Stimulated activated naive B cell treated with anti-CD40 and anti-IgM and Interleukin-4, amounts not matched to agents 10 μg/mL and 1 μg/mL and 100 μg/mL, for 72 hours (primary cell): ENCODE measurements around the gene MPPED2.

Experiments
- ATAC-seq, 2 donors: fragments of 150-1000 bp; cut with Tn5 transposase; replicated peaks; 2 replicates each; pipeline ENCODE4 v1.10.0; 2021; ENCODE audit warnings: moderate library complexity in 1 of 2
- DNase-seq: peaks from one replicate; pipeline ENCODE4 v3.0.0; 2021
- H3K27ac Mint-ChIP-seq: one replicate; pipeline ENCODE4 v1.8.0; 2022; ENCODE audit warnings: mild to moderate bottlenecking, mixed read lengths
- H3K27me3 Mint-ChIP-seq, 2 donors: one replicate each; pipeline ENCODE4 v1.8.0; 2022; ENCODE audit warnings: mixed read lengths in 2 of 2
- H3K36me3 Mint-ChIP-seq, 2 donors: one replicate each; pipeline ENCODE4 v1.8.0; 2022; ENCODE audit warnings: mixed read lengths in 2 of 2, mild to moderate bottlenecking in 1 of 2
- H3K4me1 Mint-ChIP-seq, 2 donors: one replicate each; pipeline ENCODE4 v1.8.0; 2022; ENCODE audit warnings: mixed read lengths in 2 of 2, mild to moderate bottlenecking in 1 of 2
- H3K4me3 Mint-ChIP-seq, 2 donors: one replicate each; pipeline ENCODE4 v1.8.0; 2022; ENCODE audit warnings: mild to moderate bottlenecking in 2 of 2, mixed read lengths in 2 of 2, moderate library complexity in 1 of 2
- H3K9me3 Mint-ChIP-seq, 2 donors: one replicate each; pipeline ENCODE4 v1.8.0; 2022; ENCODE audit warnings: mixed read lengths in 2 of 2, mild to moderate bottlenecking in 1 of 2

The MPPED2 gene

GRCh38 chr11:30477061-30477460 lies 109.1 kb downstream of the MPPED2 start:
- DNase-seq = no peak
- Mint-ChIP-seq H3K9me3 (no peaks in the 10 kb centered on the region), H3K36me3 (no peaks in the 10 kb centered on the region), H3K4me3 (no peak overlapping the region), H3K27ac (no peak overlapping the region), H3K4me1 (peaks cover 2 to 5% of the 10 kb centered on the region in 2 donors), H3K27me3 (no peaks in the 10 kb centered on the region)
- no peak for ATAC-seq

GRCh38 chr11:30474151-30474954 lies 111.8 kb downstream of the MPPED2 start:
- H3K27ac Mint-ChIP-seq = no peak overlapping the region
- DNase-seq (no peak), ATAC-seq (no peak)
- H3K27me3 Mint-ChIP-seq = no peaks in the 10 kb centered on the region
- no peaks in the 10 kb centered on the region for H3K9me3 Mint-ChIP-seq
- H3K4me1 Mint-ChIP-seq = peaks cover 2 to 5% of the 10 kb centered on the region in 2 donors
- no peaks in the 10 kb centered on the region for H3K36me3 Mint-ChIP-seq
- H3K4me3 Mint-ChIP-seq = no peak overlapping the region

- H3K9me3 Mint-ChIP-seq = no peaks in the 10 kb centered on the region
- no peaks in the 10 kb centered on the region for H3K36me3 Mint-ChIP-seq
- ATAC-seq (no peak), DNase-seq (no peak)
- peaks cover 0 to 2% of the 10 kb centered on the region in 2 donors for H3K4me1 Mint-ChIP-seq
- H3K4me3 Mint-ChIP-seq = no peak overlapping the region
- H3K27me3 Mint-ChIP-seq = no peaks in the 10 kb centered on the region
- H3K27ac Mint-ChIP-seq = no peak overlapping the region
These were observed 114.9 kb downstream of the MPPED2 start for GRCh38 chr11:30471244-30471643.

- H3K4me3 Mint-ChIP-seq = no peak overlapping the region
- DNase-seq (no peak), ATAC-seq (no peak)
- no peaks in the 10 kb centered on the region for H3K36me3 Mint-ChIP-seq
- no peaks in the 10 kb centered on the region for H3K4me1 Mint-ChIP-seq
- no peaks in the 10 kb centered on the region for H3K27me3 Mint-ChIP-seq
- H3K9me3 Mint-ChIP-seq = no peaks in the 10 kb centered on the region
- H3K27ac Mint-ChIP-seq = no peak overlapping the region
These were observed 117.3 kb downstream of the MPPED2 start for GRCh38 chr11:30468881-30469280.

- DNase-seq = no peak
- no peaks in the 10 kb centered on the region for H3K4me1 Mint-ChIP-seq
- no peak for ATAC-seq
- no peak overlapping the region for H3K27ac Mint-ChIP-seq
- H3K4me3 Mint-ChIP-seq = no peak overlapping the region
- H3K9me3 Mint-ChIP-seq = no peaks in the 10 kb centered on the region
- H3K27me3 Mint-ChIP-seq = no peaks in the 10 kb centered on the region
- H3K36me3 Mint-ChIP-seq = no peaks in the 10 kb centered on the region
These were observed 119.0 kb downstream of the MPPED2 start for GRCh38 chr11:30467176-30467575.

- no peaks in the 10 kb centered on the region for H3K27me3 Mint-ChIP-seq
- DNase-seq (no peak), ATAC-seq (no peak)
- H3K36me3 Mint-ChIP-seq = no peaks in the 10 kb centered on the region
- no peak overlapping the region for H3K4me3 Mint-ChIP-seq
- no peaks in the 10 kb centered on the region for H3K4me1 Mint-ChIP-seq
- H3K27ac Mint-ChIP-seq = no peak overlapping the region
- H3K9me3 Mint-ChIP-seq = no peaks in the 10 kb centered on the region
These were observed 120.5 kb downstream of the MPPED2 start for GRCh38 chr11:30465623-30466022.

GRCh38 chr11:30465192-30465591 lies 121.0 kb downstream of the MPPED2 start:
- no peak for ATAC-seq
- Mint-ChIP-seq H3K27me3 (no peaks in the 10 kb centered on the region), H3K27ac (no peak overlapping the region), H3K9me3 (no peaks in the 10 kb centered on the region), H3K36me3 (no peaks in the 10 kb centered on the region), H3K4me1 (no peaks in the 10 kb centered on the region), H3K4me3 (no peak overlapping the region)
- DNase-seq = no peak

- Mint-ChIP-seq H3K36me3 (no peaks in the 10 kb centered on the region), H3K27me3 (no peaks in the 10 kb centered on the region), H3K4me3 (no peak overlapping the region), H3K4me1 (no peaks in the 10 kb centered on the region), H3K9me3 (no peaks in the 10 kb centered on the region), H3K27ac (no peak overlapping the region)
- ATAC-seq = no peak
- no peak for DNase-seq
These were observed 122.9 kb downstream of the MPPED2 start for GRCh38 chr11:30463266-30463665.

GRCh38 chr11:30462421-30462820 lies 123.7 kb downstream of the MPPED2 start:
- DNase-seq = no peak
- Mint-ChIP-seq H3K4me3 (no peak overlapping the region), H3K27me3 (no peaks in the 10 kb centered on the region), H3K27ac (no peak overlapping the region), H3K36me3 (no peaks in the 10 kb centered on the region), H3K4me1 (no peaks in the 10 kb centered on the region), H3K9me3 (no peaks in the 10 kb centered on the region)
- ATAC-seq = no peak

- Mint-ChIP-seq H3K27ac (no peak overlapping the region), H3K9me3 (no peaks in the 10 kb centered on the region), H3K27me3 (no peaks in the 10 kb centered on the region), H3K36me3 (no peaks in the 10 kb centered on the region), H3K4me1 (no peaks in the 10 kb centered on the region), H3K4me3 (no peak overlapping the region)
- ATAC-seq (no peak), DNase-seq (no peak)
These were observed 126.3 kb downstream of the MPPED2 start for GRCh38 chr11:30459821-30460220.

GRCh38 chr11:30459306-30459705 lies 126.8 kb downstream of the MPPED2 start:
- Mint-ChIP-seq H3K4me1 (no peaks in the 10 kb centered on the region), H3K9me3 (no peaks in the 10 kb centered on the region), H3K36me3 (no peaks in the 10 kb centered on the region), H3K4me3 (no peak overlapping the region), H3K27ac (no peak overlapping the region), H3K27me3 (no peaks in the 10 kb centered on the region)
- ATAC-seq (no peak), DNase-seq (no peak)

GRCh38 chr11:30458541-30458940 lies 127.6 kb downstream of the MPPED2 start:
- ATAC-seq = no peak
- no peaks in the 10 kb centered on the region for H3K36me3 Mint-ChIP-seq
- H3K4me3 Mint-ChIP-seq = no peak overlapping the region
- H3K4me1 Mint-ChIP-seq = no peaks in the 10 kb centered on the region
- H3K9me3 Mint-ChIP-seq = no peaks in the 10 kb centered on the region
- no peak for DNase-seq
- no peaks in the 10 kb centered on the region for H3K27me3 Mint-ChIP-seq
- H3K27ac Mint-ChIP-seq = no peak overlapping the region

- H3K27ac Mint-ChIP-seq = no peak overlapping the region
- H3K27me3 Mint-ChIP-seq = no peaks in the 10 kb centered on the region
- ATAC-seq (no peak), DNase-seq (no peak)
- no peaks in the 10 kb centered on the region for H3K4me1 Mint-ChIP-seq
- H3K4me3 Mint-ChIP-seq = no peak overlapping the region
- H3K36me3 Mint-ChIP-seq = no peaks in the 10 kb centered on the region
- no peaks in the 10 kb centered on the region for H3K9me3 Mint-ChIP-seq
These were observed 129.1 kb downstream of the MPPED2 start for GRCh38 chr11:30457087-30457486.

- Mint-ChIP-seq H3K27me3 (no peaks in the 10 kb centered on the region), H3K9me3 (no peaks in the 10 kb centered on the region), H3K4me1 (no peaks in the 10 kb centered on the region), H3K27ac (no peak overlapping the region), H3K36me3 (no peaks in the 10 kb centered on the region), H3K4me3 (no peak overlapping the region)
- no peak for ATAC-seq
- no peak for DNase-seq
These were observed 131.1 kb downstream of the MPPED2 start for GRCh38 chr11:30455025-30455424.

- H3K27ac Mint-ChIP-seq = no peak overlapping the region
- ATAC-seq (no peak), DNase-seq (no peak)
- H3K4me3 Mint-ChIP-seq = no peak overlapping the region
- H3K27me3 Mint-ChIP-seq = no peaks in the 10 kb centered on the region
- H3K9me3 Mint-ChIP-seq = no peaks in the 10 kb centered on the region
- H3K36me3 Mint-ChIP-seq = no peaks in the 10 kb centered on the region
- no peaks in the 10 kb centered on the region for H3K4me1 Mint-ChIP-seq
These were observed 131.6 kb downstream of the MPPED2 start for GRCh38 chr11:30454541-30454940.

GRCh38 chr11:30454111-30454510 lies 132.0 kb downstream of the MPPED2 start:
- no peak for DNase-seq
- H3K27me3 Mint-ChIP-seq = peaks cover 0 to under 1% of the 10 kb centered on the region in 2 donors
- H3K4me1 Mint-ChIP-seq = no peaks in the 10 kb centered on the region
- no peaks in the 10 kb centered on the region for H3K36me3 Mint-ChIP-seq
- H3K9me3 Mint-ChIP-seq = no peaks in the 10 kb centered on the region
- no peak overlapping the region for H3K27ac Mint-ChIP-seq
- no peak overlapping the region for H3K4me3 Mint-ChIP-seq
- no peak for ATAC-seq
